Muscle of arm (tissue), 12 donors: ENCODE measurements around the gene SCGN. TPM values are rescaled to one million over a fixed set of nuclear protein-coding genes. Genes with fewer than 3 reads are reported as not detected.
"Not testable (repeated sequence)": the region's sequence is repeated elsewhere in the genome, so short reads cannot be mapped to it uniquely, and the experiment has no call there.

ENCODE experiments used
- DNase-seq: peaks from one replicate; pipeline ENCODE4 v3.0.0-alpha.2; 2013
- polyA plus RNA-seq, 12 donors: library from polyadenylated mRNA; unstranded; fragments of 120-200 nt; gene quantifications; one replicate each; pipeline ENCODE4 v1.2.1, GENCODE V29; 2013; ENCODE audit not compliant: insufficient read length in 12 of 12

Gene SCGN
- polyA plus RNA-seq, 12 donors, result 0.12 to 8.9 (median 0.19) TPM; not detected in 7

GRCh38 chr6:25726122-25726911, 74.3 kb downstream of the SCGN start:
- no peak for DNase-seq

GRCh38 chr6:25727028-25727427, 75.0 kb downstream of the SCGN start:
- no peak for DNase-seq

DNA sequence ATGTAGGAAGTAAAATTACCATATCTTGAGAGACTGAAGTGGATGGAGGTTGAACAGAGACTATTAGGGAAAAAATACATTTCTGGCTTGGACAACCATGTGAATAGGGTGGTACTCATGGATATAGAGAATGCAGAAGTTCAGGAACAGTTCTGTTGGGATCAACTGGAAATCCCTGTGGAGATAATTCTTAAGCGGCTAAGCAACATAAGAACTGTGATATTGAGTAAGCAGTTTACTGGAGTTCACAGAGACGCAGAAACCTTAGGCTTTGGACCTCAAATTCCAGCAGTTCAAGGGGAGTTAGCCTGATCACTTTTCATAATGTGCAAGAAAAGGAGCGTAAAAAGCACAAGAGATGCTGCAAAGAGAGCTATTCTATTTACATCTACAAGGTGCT, 78.9 kb downstream of the SCGN start:
- no peak for DNase-seq

- DNase-seq, result no peak
Observed at GRCh38 chr6:25731721-25732120, 79.7 kb downstream of the SCGN start.

GRCh38 chr6:25732468-25733198, 80.6 kb downstream of the SCGN start:
- DNase-seq, result no peak

DNA sequence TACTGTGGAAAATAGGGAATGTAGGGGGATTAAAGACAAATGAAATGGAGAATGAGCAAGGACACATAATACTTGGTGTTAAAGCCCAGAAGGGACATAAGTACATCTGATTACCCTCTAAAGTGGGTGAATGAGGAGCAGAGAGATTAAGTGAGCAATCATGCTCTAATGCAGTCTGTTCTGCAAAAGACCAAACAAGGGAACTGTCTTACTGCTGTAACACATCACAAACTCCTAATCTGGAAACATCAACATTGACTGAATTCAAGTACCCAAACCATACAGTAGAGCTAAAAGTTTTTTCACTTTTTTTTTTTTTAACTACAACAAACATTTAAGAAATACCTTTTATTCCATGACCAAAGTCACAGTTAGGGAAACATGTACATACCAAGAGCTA, 83.2 kb downstream of the SCGN start:
- no peak for DNase-seq

- DNase-seq, result no peak
Observed at GRCh38 chr6:25743868-25744267, 91.9 kb downstream of the SCGN start.

- DNase-seq, result no peak
Observed at GRCh38 chr6:25745836-25746235, 93.8 kb downstream of the SCGN start.

GRCh38 chr6:25746968-25747367, 95.0 kb downstream of the SCGN start:
- no peak for DNase-seq

GRCh38 chr6:25747477-25747876, 95.5 kb downstream of the SCGN start:
- DNase-seq, result no peak

DNA sequence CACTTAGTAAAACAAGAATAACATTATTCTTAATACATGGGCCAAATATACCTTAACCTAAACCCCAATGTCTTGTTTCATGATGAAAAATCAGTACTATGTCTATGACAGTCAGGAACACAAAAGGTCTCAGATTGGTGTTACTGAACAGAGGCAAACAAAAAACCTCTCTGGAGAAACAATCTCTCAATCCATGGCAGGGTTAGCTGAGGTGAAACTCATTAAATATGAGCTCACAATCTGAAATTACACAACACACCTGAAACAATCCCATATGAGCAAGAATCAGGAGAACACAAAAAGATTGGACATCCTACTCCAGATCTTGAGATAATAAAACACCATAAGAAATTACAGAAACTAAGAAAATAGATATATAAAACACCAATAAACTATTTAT, 96.0 kb downstream of the SCGN start:
- no peak for DNase-seq

DNA sequence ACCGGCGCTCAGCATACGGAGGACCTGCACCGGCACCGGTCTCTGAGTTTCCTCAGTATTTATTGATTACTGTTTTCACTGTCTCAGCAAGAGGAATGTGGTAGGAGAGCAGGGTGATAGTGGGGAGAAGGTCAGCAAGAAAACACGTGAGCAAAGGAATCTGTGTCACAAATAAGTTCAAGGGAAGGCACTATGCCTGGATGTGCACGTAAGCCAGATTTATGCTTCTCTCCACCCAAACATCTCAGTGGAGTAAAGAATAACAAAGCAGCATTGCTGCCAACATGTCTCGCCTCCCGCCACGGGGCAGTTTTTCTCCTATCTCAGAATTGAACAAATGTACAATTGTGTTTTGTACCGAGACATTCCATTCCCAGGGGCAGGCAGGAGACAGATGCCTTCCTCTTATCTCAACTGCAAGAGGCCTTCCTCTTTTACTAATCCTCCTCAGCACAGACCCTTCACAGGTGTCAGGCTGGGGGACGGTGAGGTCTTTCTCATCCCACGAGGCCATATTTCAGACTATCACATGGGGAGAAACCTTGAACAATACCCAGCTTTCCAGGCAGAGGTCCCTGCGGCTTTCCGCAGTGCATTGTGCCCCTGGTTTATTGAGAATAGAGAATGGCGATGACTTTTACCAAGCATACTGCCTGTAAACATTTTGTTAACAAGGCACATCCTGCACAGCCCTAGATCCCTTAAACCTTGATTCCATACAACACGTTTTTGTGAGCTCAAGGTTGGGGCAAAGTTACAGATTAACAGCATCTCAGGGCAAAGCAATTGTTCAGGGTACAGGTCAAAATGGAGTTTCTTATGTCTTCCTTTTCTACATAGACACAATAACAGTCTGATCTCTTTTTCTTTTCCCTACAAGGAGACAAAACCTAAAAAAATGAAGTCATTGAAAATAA, 96.8 kb downstream of the SCGN start:
- not testable (repeated sequence) for DNase-seq

DNA sequence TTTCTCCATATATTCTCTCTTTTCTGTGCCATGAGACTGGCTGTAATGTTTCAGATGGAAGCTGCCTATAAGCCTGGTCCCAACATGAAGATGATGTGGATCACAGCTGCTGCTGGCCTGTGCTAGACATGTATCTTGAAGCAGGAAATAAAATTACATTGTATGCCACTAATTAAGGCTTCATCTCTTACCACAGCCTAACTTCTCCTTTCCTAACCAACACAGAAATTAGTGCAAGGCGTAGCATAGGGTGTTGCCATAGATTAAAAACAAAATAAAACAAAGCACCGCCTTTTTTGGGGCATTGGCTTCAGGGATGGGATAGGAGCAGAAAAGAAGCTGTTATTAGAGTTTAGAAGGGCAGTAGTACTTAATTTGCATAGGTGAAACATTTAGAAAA, 97.8 kb downstream of the SCGN start:
- DNase-seq, result no peak

DNA sequence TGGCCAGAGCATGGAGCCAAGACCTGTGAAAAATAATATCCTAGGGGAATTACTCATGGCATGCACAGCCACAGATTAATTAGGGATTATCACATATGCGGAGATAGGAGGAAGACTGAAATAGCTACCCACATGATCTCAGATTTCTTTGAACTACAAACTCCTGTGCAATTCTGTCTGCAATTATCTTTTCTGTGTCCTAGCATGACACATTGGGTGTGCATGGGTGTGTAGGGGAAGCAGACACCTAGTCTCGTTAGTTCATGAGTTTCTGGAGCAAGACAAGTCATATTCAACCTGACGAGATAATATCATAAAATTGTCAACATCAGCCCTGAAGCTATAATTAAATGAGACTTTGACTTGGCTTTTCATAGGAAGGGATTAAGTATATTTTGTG, 98.9 kb downstream of the SCGN start:
- no peak for DNase-seq

Other genes starting within 250 kb of the SCGN start
- 1 to 10 TPM in 1 of 12 donors, under 1 TPM in 2, not detected in 9; 0.04 to 4.7 (median 0.21) TPM for gene SLC17A4, start 102.5 kb downstream of the SCGN start, polyA plus RNA-seq
- gene SLC17A1, start 179.8 kb downstream of the SCGN start, polyA plus RNA-seq, result under 1 TPM in 1 of 12 donors, not detected in 11; 0.52 TPM
- under 1 TPM in 1 of 12 donors, not detected in 11; 0.30 TPM for gene SLC17A3, start 222.0 kb downstream of the SCGN start, polyA plus RNA-seq